CD4-positive, CD25-positive, alpha-beta regulatory T cell (primary cell): ENCODE results near the gene PSMA5. TPM values are rescaled to one million over a fixed set of nuclear protein-coding genes. Genes with fewer than 3 reads are reported as not detected.
"Not testable (repeated sequence)": the region's sequence is repeated elsewhere in the genome, so short reads cannot be mapped to it uniquely, and the experiment has no call there.

ENCODE experiments used
- ATAC-seq, 2 donors: fragments of 150-1000 bp; cut with Tn5 transposase; one replicate each; pipeline ENCODE4 v1.10.0; 2021; ENCODE audit warnings: low read depth in 2 of 2, moderate number of reproducible peaks in 2 of 2, moderate library complexity in 1 of 2
- DNase-seq, 3 donors: peaks; one replicate each; pipeline versions ENCODE4 v3.0.0 to v3.0.0-alpha.2; 2012 to 2022; ENCODE audit warnings: mixed read lengths in 1 of 3
- H3K27ac ChIP-seq: one replicate; pipeline ENCODE4 v1.7.0; 2013; ENCODE audit warnings: mild to moderate bottlenecking, low read length; ENCODE audit not compliant: insufficient read depth, poor library complexity, severe bottlenecking
- H3K27me3 ChIP-seq: one replicate; pipeline ENCODE4 v1.7.0; 2013; ENCODE audit warnings: low read length; ENCODE audit not compliant: control insufficient read depth, insufficient read depth
- H3K36me3 ChIP-seq: one replicate; pipeline ENCODE4 v1.7.0; 2013; ENCODE audit warnings: mild to moderate bottlenecking, low read length, moderate library complexity; ENCODE audit not compliant: control insufficient read depth, insufficient read depth
- H3K4me1 ChIP-seq: 2 replicates; pipeline ENCODE4 v1.7.0; 2013; ENCODE audit warnings: mild to moderate bottlenecking, low read length; ENCODE audit not compliant: insufficient read depth, control insufficient read depth, poor library complexity, severe bottlenecking
- H3K4me3 ChIP-seq: one replicate; pipeline ENCODE4 v1.7.0; 2013; ENCODE audit warnings: low read depth, mild to moderate bottlenecking, low read length, moderate library complexity
- H3K9me3 ChIP-seq, 2 experiments: 1 replicate in 1 of 2; 2 replicates in 1 of 2; pipeline ENCODE4 v1.7.0; 2013; ENCODE audit warnings: low read length in 2 of 2, mild to moderate bottlenecking in 1 of 2, moderate library complexity in 1 of 2; ENCODE audit not compliant: control insufficient read depth in 2 of 2
- H3K27ac Mint-ChIP-seq, 3 donors: one replicate each; pipeline ENCODE4 v1.8.0; 2020 to 2022; ENCODE audit warnings: mild to moderate bottlenecking in 3 of 3, mixed read lengths in 3 of 3, moderate library complexity in 2 of 3
- H3K27me3 Mint-ChIP-seq: one replicate; pipeline ENCODE4 v1.8.0; 2022; ENCODE audit warnings: mild to moderate bottlenecking, mixed read lengths
- H3K36me3 Mint-ChIP-seq: one replicate; pipeline ENCODE4 v1.8.0; 2020; ENCODE audit warnings: mixed read lengths
- H3K4me1 Mint-ChIP-seq, 4 donors: one replicate each; pipeline ENCODE4 v1.8.0; 2020 to 2022; ENCODE audit warnings: mixed read lengths in 4 of 4, mild to moderate bottlenecking in 1 of 4
- H3K4me3 Mint-ChIP-seq, 4 donors: one replicate each; pipeline ENCODE4 v1.8.0; 2020 to 2022; ENCODE audit warnings: mild to moderate bottlenecking in 4 of 4, mixed read lengths in 4 of 4, moderate library complexity in 3 of 4
- H3K9me3 Mint-ChIP-seq, 7 donors: one replicate each; pipeline ENCODE4 v1.8.0; 2020 to 2022; ENCODE audit warnings: mixed read lengths in 7 of 7, mild to moderate bottlenecking in 3 of 7, moderate library complexity in 2 of 7
- polyA plus RNA-seq, 4 donors: library from polyadenylated mRNA; unstranded; fragments of 300-500 nt; fragmentation: Illumina TruSeq; gene quantifications; one replicate each; pipeline ENCODE4 v1.2.3, GENCODE V29; 2021
- total RNA-seq: library from RNA; stranded (reverse); gene quantifications from one replicate; pipeline ENCODE4 v1.2.3, GENCODE V29; 2022

Gene PSMA5
- total and polyA plus RNA-seq, 5 donors from 2014 or later, result 61.5 to 207 (median 144) TPM

DNA sequence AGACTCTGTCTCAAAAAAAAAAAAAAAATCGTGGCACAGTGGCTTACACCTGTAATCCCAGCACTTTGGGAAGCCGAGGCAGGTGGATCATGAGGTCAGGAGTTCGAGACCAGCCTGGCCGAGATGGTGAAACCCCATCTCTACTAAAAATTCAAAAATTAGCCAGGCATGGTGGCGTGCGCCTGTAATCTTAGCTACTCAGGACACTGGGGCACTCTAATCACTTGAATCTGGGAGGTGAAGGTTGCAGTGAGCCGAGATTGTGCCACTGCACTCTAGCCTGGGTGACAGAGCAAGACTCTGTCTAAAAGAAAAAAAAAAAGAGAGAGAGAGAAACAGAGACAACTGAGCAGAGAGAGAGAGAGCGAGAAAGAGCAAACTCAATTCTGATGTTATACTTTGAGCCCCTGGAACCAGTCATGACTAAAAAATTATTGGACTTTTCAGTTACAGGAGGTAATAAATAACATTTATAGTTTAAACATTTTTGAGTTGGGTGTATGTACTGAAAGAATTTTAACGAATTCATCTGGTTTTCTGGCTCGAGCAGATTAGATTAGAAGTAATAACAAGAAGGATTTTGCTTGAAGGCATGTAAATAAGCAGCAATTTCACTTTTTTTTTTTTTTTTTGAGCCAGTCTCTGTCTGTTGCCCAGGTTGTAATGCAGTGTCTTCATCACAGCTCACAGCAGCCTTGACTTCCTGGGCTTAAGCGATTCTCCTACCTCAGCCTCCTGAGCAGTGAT is 19.9 kb upstream of the PSMA5 start:
- ATAC-seq, H3K36me3 ChIP-seq, H3K9me3 Mint-ChIP-seq, H3K36me3 Mint-ChIP-seq, H3K4me3 Mint-ChIP-seq, H3K27ac ChIP-seq, H3K9me3 ChIP-seq, DNase-seq, H3K4me1 ChIP-seq, H3K4me3 ChIP-seq, H3K27ac Mint-ChIP-seq, H3K4me1 Mint-ChIP-seq: not testable (repeated sequence)
- H3K27me3 ChIP-seq, result peaks cover 49% of the 10 kb centered on the region
- H3K27me3 Mint-ChIP-seq, result peaks cover 59% of the 10 kb centered on the region

DNA sequence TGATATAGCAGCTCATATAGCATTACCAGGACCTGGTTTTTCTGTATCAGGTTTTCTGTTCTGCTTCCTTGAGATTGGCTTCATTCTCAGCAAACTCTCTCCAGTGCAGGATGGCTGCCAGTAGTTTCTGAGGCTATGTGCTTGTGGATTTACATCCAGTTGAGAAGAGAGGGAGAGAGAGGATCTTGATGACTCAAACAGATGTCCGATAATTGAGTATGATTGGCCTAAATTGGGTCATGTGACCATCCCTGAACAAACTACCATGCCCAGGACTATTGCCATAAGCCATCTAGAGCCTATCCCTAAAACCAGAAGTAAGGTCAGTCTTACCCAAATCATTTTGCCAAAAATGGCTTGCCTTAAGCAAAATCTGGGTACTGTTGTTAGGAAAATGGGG is 18.1 kb upstream of the PSMA5 start:
- H3K36me3 Mint-ChIP-seq, result no peaks in the 10 kb centered on the region
- no peaks in the 10 kb centered on the region for H3K4me1 ChIP-seq
- no peak overlapping the region for H3K27ac Mint-ChIP-seq
- no peak for ATAC-seq
- H3K4me3 Mint-ChIP-seq, result no peak overlapping the region
- H3K4me1 Mint-ChIP-seq, result no peaks in the 10 kb centered on the region
- no peak for DNase-seq
- no peak overlapping the region for H3K4me3 ChIP-seq
- peaks cover 46% of the 10 kb centered on the region for H3K27me3 ChIP-seq
- no peaks in the 10 kb centered on the region for H3K9me3 ChIP-seq
- H3K27me3 Mint-ChIP-seq, result peaks cover 41% of the 10 kb centered on the region
- no peak overlapping the region for H3K27ac ChIP-seq
- H3K36me3 ChIP-seq, result no peaks in the 10 kb centered on the region
- H3K9me3 Mint-ChIP-seq, result no peaks in the 10 kb centered on the region

GRCh38 chr1:109443476-109443875 is 17.2 kb upstream of the PSMA5 start:
- Mint-ChIP-seq H3K27me3 (peaks cover 33% of the 10 kb centered on the region), H3K27ac (no peak overlapping the region), H3K36me3 (no peaks in the 10 kb centered on the region), H3K9me3 (no peaks in the 10 kb centered on the region), H3K4me1 (no peaks in the 10 kb centered on the region), H3K4me3 (no peak overlapping the region)
- Histone ChIP-seq H3K27ac (no peak overlapping the region), H3K36me3 (no peaks in the 10 kb centered on the region), H3K4me3 (no peak overlapping the region), H3K9me3 (no peaks in the 10 kb centered on the region), H3K27me3 (peaks cover 44% of the 10 kb centered on the region), H3K4me1 (no peaks in the 10 kb centered on the region)
- ATAC-seq (no peak), DNase-seq (no peak)

GRCh38 chr1:109441069-109441468 is 14.8 kb upstream of the PSMA5 start:
- no peaks in the 10 kb centered on the region for H3K36me3 Mint-ChIP-seq
- Histone ChIP-seq H3K27ac (no peak overlapping the region), H3K36me3 (no peaks in the 10 kb centered on the region), H3K4me1 (no peaks in the 10 kb centered on the region), H3K9me3 (no peaks in the 10 kb centered on the region), H3K27me3 (peaks cover 42% of the 10 kb centered on the region), H3K4me3 (no peak overlapping the region)
- no peak for DNase-seq
- no peak for ATAC-seq
- no peaks in the 10 kb centered on the region for H3K9me3 Mint-ChIP-seq
- no peak overlapping the region for H3K27ac Mint-ChIP-seq
- peaks cover 14% of the 10 kb centered on the region for H3K27me3 Mint-ChIP-seq
- H3K4me3 Mint-ChIP-seq, result no peak overlapping the region
- no peaks in the 10 kb centered on the region for H3K4me1 Mint-ChIP-seq

GRCh38 chr1:109438798-109439297 is 12.6 kb upstream of the PSMA5 start:
- H3K36me3 ChIP-seq, result no peaks in the 10 kb centered on the region
- no peaks in the 10 kb centered on the region for H3K9me3 ChIP-seq
- no peak for ATAC-seq
- H3K27me3 ChIP-seq, result peaks cover 24% of the 10 kb centered on the region
- peak in 1 of 3 donors; percentile 2 for DNase-seq
- no peak overlapping the region for H3K27ac Mint-ChIP-seq
- H3K36me3 Mint-ChIP-seq, result no peaks in the 10 kb centered on the region
- peaks cover 8% of the 10 kb centered on the region for H3K27me3 Mint-ChIP-seq
- peaks cover 0 to 4% (median 0%) of the 10 kb centered on the region in 7 donors for H3K9me3 Mint-ChIP-seq
- H3K4me1 ChIP-seq, result no peaks in the 10 kb centered on the region
- no peaks in the 10 kb centered on the region for H3K4me1 Mint-ChIP-seq
- H3K4me3 Mint-ChIP-seq, result no peak overlapping the region
- no peak overlapping the region for H3K4me3 ChIP-seq
- H3K27ac ChIP-seq, result no peak overlapping the region

DNA sequence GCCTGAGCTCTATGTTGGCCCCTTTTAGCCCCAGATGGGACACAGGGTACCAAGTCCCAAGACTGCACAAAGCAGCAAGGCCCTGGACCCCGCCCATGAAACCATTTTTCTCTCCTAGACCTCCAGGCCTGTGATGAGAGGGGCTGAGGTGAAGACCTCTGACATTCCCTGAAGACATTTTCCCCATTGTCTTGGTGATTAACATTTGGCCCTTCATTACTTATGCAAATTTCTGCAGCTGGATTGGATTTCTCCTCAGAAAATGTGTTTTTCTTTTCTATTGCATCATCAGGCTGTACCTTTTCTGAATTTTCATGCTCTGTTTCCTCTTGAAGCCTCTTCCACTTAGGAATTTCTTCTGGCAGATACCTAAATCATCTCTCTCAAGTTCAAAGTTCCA is 8.2 kb upstream of the PSMA5 start:
- H3K9me3 ChIP-seq, result no peaks in the 10 kb centered on the region
- Mint-ChIP-seq H3K9me3 (peaks cover 0 to 4% (median 0%) of the 10 kb centered on the region in 7 donors), H3K27me3 (peaks cover 8% of the 10 kb centered on the region), H3K4me3 (no peak overlapping the region), H3K36me3 (no peaks in the 10 kb centered on the region), H3K27ac (no peak overlapping the region), H3K4me1 (no peaks in the 10 kb centered on the region)
- H3K4me1 ChIP-seq, result no peaks in the 10 kb centered on the region
- H3K27ac ChIP-seq, result no peak overlapping the region
- DNase-seq, result no peak
- no peak overlapping the region for H3K4me3 ChIP-seq
- no peak for ATAC-seq
- H3K27me3 ChIP-seq, result no peaks in the 10 kb centered on the region
- no peaks in the 10 kb centered on the region for H3K36me3 ChIP-seq

DNA sequence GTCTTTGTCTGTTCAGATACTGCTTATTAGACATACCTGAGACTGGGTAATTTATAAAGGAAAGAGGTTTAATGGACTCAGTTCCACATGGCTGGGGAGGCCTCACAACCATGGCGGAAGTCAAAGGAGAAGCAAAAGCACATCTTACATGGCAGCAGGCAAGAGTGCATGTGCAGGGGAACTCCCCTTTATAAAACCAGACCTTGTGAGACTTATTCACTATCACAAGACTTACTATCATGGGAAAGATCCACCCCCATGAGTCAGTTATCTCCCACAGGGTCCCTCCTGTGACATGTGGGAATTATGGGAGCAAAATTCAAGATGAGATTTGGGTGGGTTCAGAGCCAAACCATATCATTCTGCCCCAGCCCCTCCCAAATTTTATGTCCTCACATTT is 7.1 kb upstream of the PSMA5 start:
- Histone ChIP-seq H3K9me3 (no peaks in the 10 kb centered on the region), H3K27ac (no peak overlapping the region), H3K36me3 (no peaks in the 10 kb centered on the region), H3K4me1 (no peaks in the 10 kb centered on the region), H3K27me3 (no peaks in the 10 kb centered on the region), H3K4me3 (no peak overlapping the region)
- DNase-seq, result no peak
- no peak overlapping the region for H3K27ac Mint-ChIP-seq
- no peak for ATAC-seq
- peaks cover 0 to 4% (median 0%) of the 10 kb centered on the region in 7 donors for H3K9me3 Mint-ChIP-seq
- H3K4me1 Mint-ChIP-seq, result no peaks in the 10 kb centered on the region
- no peak overlapping the region for H3K4me3 Mint-ChIP-seq
- H3K27me3 Mint-ChIP-seq, result peaks cover 7% of the 10 kb centered on the region
- no peaks in the 10 kb centered on the region for H3K36me3 Mint-ChIP-seq

- H3K36me3 Mint-ChIP-seq, result no peaks in the 10 kb centered on the region
- DNase-seq, result no peak
- peaks cover 0 to 4% (median 0%) of the 10 kb centered on the region in 7 donors for H3K9me3 Mint-ChIP-seq
Observed at GRCh38 chr1:109432336-109432735, 6.1 kb upstream of the PSMA5 start.

More at GRCh38 chr1:109432336-109432735, 6.1 kb upstream of the PSMA5 start:
- ATAC-seq, result no peak
- H3K27ac ChIP-seq, result no peak overlapping the region
- H3K4me3 ChIP-seq, result no peak overlapping the region
- H3K27me3 ChIP-seq, result no peaks in the 10 kb centered on the region
- peaks cover 5% of the 10 kb centered on the region for H3K27me3 Mint-ChIP-seq
- peaks cover under 1% of the 10 kb centered on the region for H3K4me1 ChIP-seq
- H3K27ac Mint-ChIP-seq, result no peak overlapping the region
- H3K9me3 ChIP-seq, result no peaks in the 10 kb centered on the region
- H3K4me3 Mint-ChIP-seq, result no peak overlapping the region
- H3K4me1 Mint-ChIP-seq, result peaks cover 2 to 5% (median 4%) of the 10 kb centered on the region in 4 donors
- no peaks in the 10 kb centered on the region for H3K36me3 ChIP-seq
